GM21447 (cell line): ENCODE results near the gene DCLK1.

Experiments used
- ATAC-seq: cut with Tn5 transposase; IDR thresholded peaks from one replicate; pipeline ENCODE4 v1.9.1; 2021; ENCODE audit not compliant: unreplicated experiment

Gene DCLK1

GRCh38 chr13:35794734-35795389 is 336.3 kb downstream of the DCLK1 start:
- ATAC-seq, result no peak

GRCh38 chr13:35793823-35794222 is 337.4 kb downstream of the DCLK1 start:
- no peak for ATAC-seq

DNA sequence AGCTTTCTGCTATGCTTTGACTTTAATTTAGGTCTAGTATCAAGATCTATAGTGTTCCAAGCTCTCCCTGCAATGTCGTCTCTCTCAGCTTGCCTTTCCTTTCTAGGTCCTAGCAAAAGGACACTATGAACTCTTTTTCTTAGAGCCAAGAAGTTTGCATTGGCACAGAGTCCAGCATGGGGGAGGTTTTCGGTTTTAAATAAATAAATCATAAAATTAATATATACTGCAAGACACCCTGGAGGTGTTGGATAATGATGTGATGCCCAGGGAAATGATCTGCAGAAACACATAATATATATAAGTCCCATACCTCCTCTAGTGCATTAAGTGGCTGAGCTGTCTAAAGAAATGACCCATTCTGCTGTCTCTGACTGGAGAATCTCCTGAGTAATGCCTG is 338.3 kb downstream of the DCLK1 start:
- no peak for ATAC-seq

- ATAC-seq, result no peak
Measured at GRCh38 chr13:35792021-35792420, 339.2 kb downstream of the DCLK1 start.

GRCh38 chr13:35791184-35791851 is 339.9 kb downstream of the DCLK1 start:
- ATAC-seq, result no peak

DNA sequence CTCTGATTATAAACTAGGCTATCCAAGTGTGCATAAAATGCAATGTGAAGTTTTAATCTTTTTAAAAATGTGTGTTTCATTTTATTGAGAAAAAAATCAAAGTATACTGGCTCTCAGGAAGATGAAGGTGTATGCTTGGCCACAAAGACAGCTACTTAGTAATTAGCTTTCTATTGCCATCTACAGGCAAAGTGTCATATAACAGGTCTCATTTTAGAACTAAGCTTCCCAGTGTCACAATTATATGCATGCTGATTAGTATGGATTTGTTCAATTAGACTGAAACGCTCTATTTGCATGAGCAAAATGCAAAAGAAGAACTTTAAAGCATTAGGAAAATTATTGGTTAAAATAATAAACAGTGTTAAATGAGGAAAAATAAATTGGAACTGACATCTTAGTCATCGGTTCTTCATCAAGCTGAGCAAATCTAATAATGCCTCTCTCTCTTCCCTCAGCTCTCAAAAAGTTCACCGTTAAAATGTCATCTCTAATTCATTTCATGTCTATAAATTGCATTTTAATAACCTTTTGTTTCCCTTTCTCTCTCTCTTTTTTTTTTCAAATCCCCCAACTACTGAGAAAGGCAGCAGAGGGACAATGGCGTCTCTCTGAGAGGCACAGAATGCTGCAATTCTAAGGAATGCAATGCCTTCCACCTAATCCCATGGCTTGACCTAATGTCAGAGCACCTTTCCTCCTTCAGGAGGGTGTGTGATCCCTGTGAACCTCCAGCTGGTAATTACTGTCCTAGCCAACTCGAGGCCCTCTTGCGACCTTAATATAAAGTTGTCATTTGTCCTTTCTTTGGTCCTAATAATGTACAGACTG is 341.6 kb downstream of the DCLK1 start:
- no peak for ATAC-seq

DNA sequence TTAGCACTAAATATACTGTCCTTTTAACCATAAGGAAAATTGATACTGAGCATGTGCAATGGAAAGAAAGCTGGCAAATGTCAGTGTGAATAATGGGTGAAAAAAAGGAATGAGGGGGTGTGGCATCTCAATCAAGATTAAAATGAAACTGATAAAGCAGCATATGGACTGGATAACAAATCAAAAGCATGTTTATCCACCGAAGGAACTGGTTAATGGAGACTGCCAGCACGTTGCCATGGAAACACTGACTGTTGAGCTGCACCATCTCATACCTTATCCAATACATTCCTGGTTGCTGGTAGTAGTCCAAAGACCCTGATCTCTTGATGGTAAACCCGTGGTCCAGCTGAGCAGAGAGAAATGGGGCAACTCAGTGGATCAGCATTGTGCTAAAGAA is 343.2 kb downstream of the DCLK1 start:
- ATAC-seq, result no peak

- ATAC-seq, result no peak
Measured at GRCh38 chr13:35785576-35786303, 345.4 kb downstream of the DCLK1 start.

- no peak for ATAC-seq
Measured at GRCh38 chr13:35784286-35784951, 346.8 kb downstream of the DCLK1 start.

GRCh38 chr13:35782793-35783192 is 348.4 kb downstream of the DCLK1 start:
- no peak for ATAC-seq

- ATAC-seq, result no peak
Measured at GRCh38 chr13:35781036-35782000, 349.9 kb downstream of the DCLK1 start.

DNA sequence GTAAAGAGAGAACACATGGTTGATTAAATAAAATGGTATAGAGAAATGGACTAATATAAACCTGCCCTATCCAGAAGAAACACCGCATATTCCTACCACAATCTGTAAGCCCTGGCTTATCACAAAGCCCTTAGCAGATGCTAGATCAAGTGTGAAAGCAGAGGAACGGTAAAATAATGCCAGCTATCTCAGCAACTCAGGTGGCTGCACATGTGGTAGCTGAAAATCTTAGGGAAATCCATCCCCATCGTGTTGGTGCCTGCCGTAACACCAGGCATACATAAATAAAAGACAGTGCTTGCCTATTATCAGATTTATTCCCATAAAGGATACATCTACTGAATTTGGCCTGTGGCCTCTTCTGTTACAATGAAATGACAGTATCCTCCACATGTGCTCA is 350.6 kb downstream of the DCLK1 start:
- no peak for ATAC-seq

DNA sequence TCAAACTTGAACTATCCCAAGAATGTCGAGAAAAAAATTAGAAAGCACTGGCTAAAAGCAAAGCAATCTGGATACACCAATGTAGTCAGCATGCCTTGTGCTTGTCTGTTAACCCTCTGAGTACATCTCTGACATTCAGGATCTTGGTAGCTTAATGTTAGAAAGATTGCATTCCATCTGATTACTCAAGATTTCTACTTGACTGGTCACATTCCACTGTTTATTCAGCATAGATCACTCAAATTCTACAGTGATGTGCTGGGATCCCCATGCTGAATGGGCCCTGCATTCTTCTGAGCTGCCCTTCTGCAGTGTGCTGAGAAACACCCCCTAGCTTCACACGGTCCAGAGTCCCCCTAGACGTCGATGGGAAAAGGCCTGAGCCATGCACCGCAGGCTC is 359.3 kb downstream of the DCLK1 start:
- ATAC-seq, result no peak

DNA sequence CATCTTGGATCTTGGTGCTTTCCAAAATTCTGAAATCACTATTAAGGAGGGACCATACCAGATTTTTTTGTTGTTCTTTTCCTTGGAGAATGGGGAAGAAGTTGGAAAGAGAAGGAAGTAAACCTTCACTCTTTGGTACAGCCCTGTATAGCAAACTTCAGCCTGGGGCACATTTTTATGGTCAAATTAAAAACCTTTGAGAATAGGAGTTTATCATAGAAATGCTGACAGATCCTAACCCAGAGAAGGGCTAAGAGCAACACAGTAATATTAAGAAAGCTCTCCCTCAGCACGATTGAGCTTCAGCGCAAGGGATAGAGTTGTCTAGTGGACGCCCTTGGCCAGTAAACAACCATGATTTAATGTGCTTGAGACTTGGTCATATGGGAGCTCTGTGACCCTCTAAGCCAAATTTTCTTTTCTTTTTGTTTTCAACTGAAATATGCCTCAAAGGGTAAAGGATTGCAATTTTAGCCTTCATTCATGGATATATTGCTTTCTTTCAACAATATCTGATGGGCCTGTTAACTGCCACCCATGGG is 360.4 kb downstream of the DCLK1 start:
- no peak for ATAC-seq

- ATAC-seq, result no peak
Measured at GRCh38 chr13:35769812-35770211, 361.4 kb downstream of the DCLK1 start.

GRCh38 chr13:35768551-35768950 is 362.6 kb downstream of the DCLK1 start:
- no peak for ATAC-seq

GRCh38 chr13:35768073-35768472 is 363.1 kb downstream of the DCLK1 start:
- no peak for ATAC-seq

DNA sequence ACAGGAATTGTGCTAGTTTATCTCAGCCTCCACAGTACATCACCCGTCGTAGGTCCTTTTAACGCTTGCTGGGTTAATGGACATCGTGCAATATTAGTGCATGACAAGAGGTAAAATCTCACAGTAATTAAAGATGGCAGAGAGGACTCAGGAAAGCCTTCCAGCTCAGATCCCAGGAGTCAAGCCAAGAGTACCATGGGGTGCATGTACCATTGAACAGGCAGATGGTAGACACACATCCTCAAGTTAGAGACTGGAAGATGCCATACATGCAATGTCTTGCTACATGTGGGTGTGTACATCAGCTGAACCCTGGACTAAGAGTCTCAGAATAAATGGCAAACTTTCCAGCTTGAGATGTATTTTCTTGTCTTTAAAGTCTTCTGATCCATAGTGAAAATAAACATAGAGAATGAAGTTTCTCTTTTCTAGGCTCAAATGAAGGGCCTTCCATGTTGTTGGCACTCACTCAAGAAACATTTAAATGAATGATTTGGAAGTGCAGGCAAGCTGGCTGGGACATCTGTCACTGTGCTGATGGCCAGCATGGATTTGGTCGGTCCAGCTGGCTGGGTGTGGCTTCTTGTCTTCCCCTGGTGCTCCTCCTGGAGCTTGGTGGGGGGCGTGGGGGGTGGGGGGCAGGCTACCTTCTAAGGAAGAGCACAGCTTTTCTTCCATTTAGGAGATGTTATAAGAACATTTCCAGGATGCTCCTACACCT is 363.8 kb downstream of the DCLK1 start:
- ATAC-seq, result no peak

DNA sequence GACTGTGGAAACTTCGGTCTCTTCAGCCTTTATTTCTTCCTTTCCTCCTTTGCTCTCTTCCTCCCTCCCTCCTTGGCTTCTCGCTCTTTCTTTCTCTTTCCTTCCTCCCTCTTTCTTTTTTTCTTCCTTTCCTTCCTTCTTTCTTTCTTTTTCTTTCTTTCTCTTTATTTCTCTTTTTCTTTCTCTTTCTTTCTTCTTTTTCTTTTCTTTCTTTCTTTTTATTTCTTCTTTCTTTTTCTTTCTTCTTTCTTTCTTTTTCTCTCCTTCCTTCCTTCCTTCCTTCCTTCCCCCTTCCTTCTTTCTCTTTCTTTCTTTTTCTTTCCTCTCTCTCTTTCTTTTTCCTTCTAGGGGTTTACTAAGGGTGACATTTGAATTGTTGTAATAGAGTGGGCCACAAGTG is 364.5 kb downstream of the DCLK1 start:
- ATAC-seq, result no peak
